Central memory CD8-positive, alpha-beta T cell (primary cell): ENCODE data around the gene DCAF8.

Source experiments
- ATAC-seq: fragments of 150-1000 bp; cut with Tn5 transposase; replicated peaks from 2 replicates; pipeline ENCODE4 v1.10.0; 2022; ENCODE audit warnings: mild to moderate bottlenecking, moderate FRiP score, moderate number of reproducible peaks; ENCODE audit not compliant: poor library complexity, severe bottlenecking; ENCODE audit errors: extremely low read depth
- DNase-seq, 2 donors: peaks; one replicate each; pipeline ENCODE4 v3.0.0; 2021; ENCODE audit warnings: low spot score in 2 of 2
- H3K27ac Mint-ChIP-seq: one replicate; pipeline ENCODE4 v1.8.0; 2022; ENCODE audit warnings: low read depth, mild to moderate bottlenecking, moderate library complexity, mixed read lengths
- H3K27me3 Mint-ChIP-seq: one replicate; pipeline ENCODE4 v1.8.0; 2022; ENCODE audit warnings: mixed read lengths
- H3K36me3 Mint-ChIP-seq: one replicate; pipeline ENCODE4 v1.8.0; 2022; ENCODE audit warnings: mild to moderate bottlenecking, moderate library complexity, mixed read lengths; ENCODE audit not compliant: insufficient read depth
- H3K4me1 Mint-ChIP-seq: one replicate; pipeline ENCODE4 v1.8.0; 2022; ENCODE audit warnings: mixed read lengths
- H3K4me3 Mint-ChIP-seq: one replicate; pipeline ENCODE4 v1.8.0; 2022; ENCODE audit warnings: mild to moderate bottlenecking, moderate library complexity, mixed read lengths
- H3K9me3 Mint-ChIP-seq: one replicate; pipeline ENCODE4 v1.8.0; 2022; ENCODE audit warnings: mixed read lengths

DCAF8 gene

DNA sequence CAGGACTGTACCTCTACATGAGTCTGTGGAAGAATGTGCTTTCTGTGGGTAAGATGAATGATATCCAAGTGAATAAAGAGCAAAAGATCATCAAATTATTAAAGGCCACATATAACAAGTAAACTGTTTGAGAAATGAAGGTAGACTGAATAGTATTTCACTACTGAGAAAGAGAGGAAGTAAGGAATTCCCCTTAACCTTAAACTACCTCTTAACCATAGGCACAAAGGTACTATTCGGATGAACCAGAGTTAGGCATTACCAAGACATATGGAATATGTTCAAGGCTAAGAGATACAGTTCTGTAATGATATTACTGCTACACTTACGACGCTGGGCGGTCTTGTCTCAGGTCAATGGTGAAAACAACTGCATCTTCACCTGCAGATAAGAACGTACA, 25.5 kb downstream of the DCAF8 start:
- Mint-ChIP-seq H3K4me3 (no peak overlapping the region), H3K27ac (no peak overlapping the region), H3K36me3 (peaks cover 48% of the 10 kb centered on the region), H3K9me3 (no peaks in the 10 kb centered on the region), H3K4me1 (peaks cover 21% of the 10 kb centered on the region), H3K27me3 (no peaks in the 10 kb centered on the region)
- DNase-seq (no peak), ATAC-seq (no peak)

- Mint-ChIP-seq H3K9me3 (no peaks in the 10 kb centered on the region), H3K4me1 (peaks cover 6% of the 10 kb centered on the region), H3K36me3 (peaks cover 65% of the 10 kb centered on the region), H3K27ac (peak overlapping the region; percentile 39), H3K27me3 (no peaks in the 10 kb centered on the region), H3K4me3 (no peak overlapping the region)
- no peak for DNase-seq
- peak; percentile 24 for ATAC-seq
Observed at GRCh38 chr1:160232911-160233310, 29.4 kb downstream of the DCAF8 start.

DNA sequence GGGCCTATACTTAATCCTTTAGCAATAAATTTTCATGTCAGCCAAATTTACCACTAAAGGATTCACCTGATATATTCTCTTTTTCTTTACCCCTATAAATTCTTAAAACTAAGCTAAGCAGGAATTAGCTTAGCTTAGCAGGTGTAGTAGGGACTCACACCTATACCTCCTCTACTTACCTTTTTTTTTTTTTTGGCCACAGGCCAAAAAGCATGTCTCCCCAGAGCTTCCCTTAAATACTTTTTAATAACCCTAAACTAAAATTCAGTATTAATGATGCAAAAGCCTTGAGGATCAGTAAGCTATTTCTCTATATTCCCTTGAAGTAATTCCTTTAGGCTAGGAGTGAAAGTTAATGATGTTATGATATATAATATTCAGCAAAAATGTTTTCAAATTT, 33.9 kb downstream of the DCAF8 start:
- H3K9me3 Mint-ChIP-seq, result no peaks in the 10 kb centered on the region
- H3K27me3 Mint-ChIP-seq, result no peaks in the 10 kb centered on the region
- no peaks in the 10 kb centered on the region for H3K4me1 Mint-ChIP-seq
- ATAC-seq, result no peak
- no peak overlapping the region for H3K4me3 Mint-ChIP-seq
- DNase-seq, result no peak
- no peak overlapping the region for H3K27ac Mint-ChIP-seq
- peaks cover 49% of the 10 kb centered on the region for H3K36me3 Mint-ChIP-seq

- ATAC-seq (no peak), DNase-seq (no peak)
- Mint-ChIP-seq H3K4me3 (no peak overlapping the region), H3K9me3 (no peaks in the 10 kb centered on the region), H3K27ac (no peak overlapping the region), H3K36me3 (peaks cover 52% of the 10 kb centered on the region), H3K27me3 (no peaks in the 10 kb centered on the region), H3K4me1 (no peaks in the 10 kb centered on the region)
Observed at GRCh38 chr1:160227561-160227960, 34.8 kb downstream of the DCAF8 start.

DNA sequence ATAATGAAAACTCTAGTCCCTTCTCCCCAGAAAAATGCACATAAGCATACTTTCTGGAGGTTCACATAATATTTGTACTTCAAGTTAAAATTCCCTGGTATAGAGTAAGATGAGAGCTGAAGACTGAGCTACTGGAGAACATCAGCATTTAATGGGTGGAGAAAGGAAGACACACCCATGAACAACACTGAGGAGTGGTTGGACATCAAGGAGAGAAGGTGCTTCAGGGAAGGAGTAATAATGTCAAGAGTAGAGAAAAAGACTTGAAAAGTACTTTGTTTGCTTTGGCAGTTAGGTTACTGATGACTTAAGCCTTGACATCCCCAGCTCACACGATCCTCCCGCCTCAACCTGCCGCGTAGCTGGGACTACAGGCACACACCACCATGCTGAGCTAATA, 35.3 kb downstream of the DCAF8 start:
- no peak overlapping the region for H3K27ac Mint-ChIP-seq
- H3K36me3 Mint-ChIP-seq, result peaks cover 56% of the 10 kb centered on the region
- no peaks in the 10 kb centered on the region for H3K27me3 Mint-ChIP-seq
- H3K9me3 Mint-ChIP-seq, result no peaks in the 10 kb centered on the region
- H3K4me1 Mint-ChIP-seq, result no peaks in the 10 kb centered on the region
- ATAC-seq (no peak), DNase-seq (no peak)
- H3K4me3 Mint-ChIP-seq, result no peak overlapping the region

DNA sequence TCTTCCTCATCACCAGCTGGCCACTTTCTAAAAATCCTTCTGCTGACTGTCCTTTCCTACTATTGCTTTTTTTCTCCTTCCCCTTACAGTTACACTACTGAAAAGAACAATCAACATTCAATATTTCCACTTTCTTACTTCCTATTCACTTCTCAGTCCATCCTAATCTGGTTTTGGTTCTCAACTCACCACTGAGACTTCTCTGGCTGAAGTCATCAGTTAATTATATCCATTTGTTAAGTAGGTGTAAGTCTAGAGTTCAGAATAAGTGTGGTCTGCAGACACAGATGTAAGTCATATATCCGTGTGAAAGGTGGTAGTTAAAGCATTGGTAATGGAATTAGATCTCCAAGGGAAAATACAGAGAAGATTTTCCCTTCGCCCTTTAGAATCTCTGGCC, 35.7 kb downstream of the DCAF8 start:
- no peak for ATAC-seq

DNA sequence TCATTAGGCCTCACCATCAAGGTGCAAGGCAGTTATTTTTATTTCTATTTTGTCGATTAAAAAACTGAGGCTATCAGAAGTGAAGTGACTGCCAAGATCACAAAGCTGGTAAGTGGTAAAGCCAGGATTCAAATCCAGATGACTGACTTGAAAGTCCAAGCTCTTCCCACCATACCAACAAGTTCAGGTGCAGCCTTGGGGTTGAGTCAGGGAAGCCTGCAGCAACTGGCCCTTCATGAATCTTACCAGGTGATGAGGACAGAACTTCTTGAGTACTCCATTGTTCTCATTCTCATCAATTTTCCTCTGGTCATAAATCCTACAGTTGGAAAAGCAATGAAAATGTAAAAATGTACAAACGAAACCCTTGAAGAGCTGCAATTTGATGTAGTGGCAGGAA, 37.0 kb downstream of the DCAF8 start:
- no peaks in the 10 kb centered on the region for H3K9me3 Mint-ChIP-seq
- H3K36me3 Mint-ChIP-seq, result peaks cover 49% of the 10 kb centered on the region
- H3K27me3 Mint-ChIP-seq, result no peaks in the 10 kb centered on the region
- H3K4me3 Mint-ChIP-seq, result no peak overlapping the region
- peak overlapping the region; percentile 7 for H3K27ac Mint-ChIP-seq
- DNase-seq (no peak), ATAC-seq (no peak)
- H3K4me1 Mint-ChIP-seq, result no peaks in the 10 kb centered on the region

More for the DNA sequence above, 35.7 kb downstream of the DCAF8 start:
- no peaks in the 10 kb centered on the region for H3K9me3 Mint-ChIP-seq
- H3K27me3 Mint-ChIP-seq, result no peaks in the 10 kb centered on the region
- H3K4me1 Mint-ChIP-seq, result no peaks in the 10 kb centered on the region
- H3K4me3 Mint-ChIP-seq, result no peak overlapping the region
- no peak overlapping the region for H3K27ac Mint-ChIP-seq
- DNase-seq, result no peak
- peaks cover 55% of the 10 kb centered on the region for H3K36me3 Mint-ChIP-seq

DNA sequence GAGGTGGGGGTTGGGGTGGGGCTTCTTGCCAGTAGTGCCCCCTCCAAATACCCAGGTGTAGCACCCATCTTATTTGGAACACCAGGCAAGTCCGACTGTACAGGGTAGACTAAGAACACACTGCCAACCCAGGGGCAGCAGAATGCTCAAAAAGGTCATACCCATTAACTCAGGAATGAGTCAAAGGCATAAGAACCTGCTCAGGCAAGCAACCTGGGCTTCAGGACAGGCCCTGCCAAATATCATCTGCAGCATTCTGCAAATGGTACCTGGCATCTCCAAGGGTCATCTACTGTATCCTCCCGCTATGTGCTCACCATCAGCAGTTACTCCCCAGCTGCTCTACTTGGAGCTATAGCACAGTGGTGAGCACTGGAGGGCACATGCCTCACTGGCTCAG, 37.7 kb downstream of the DCAF8 start:
- H3K4me3 Mint-ChIP-seq, result no peak overlapping the region
- no peaks in the 10 kb centered on the region for H3K9me3 Mint-ChIP-seq
- no peak overlapping the region for H3K27ac Mint-ChIP-seq
- no peaks in the 10 kb centered on the region for H3K4me1 Mint-ChIP-seq
- DNase-seq (no peak), ATAC-seq (no peak)
- H3K36me3 Mint-ChIP-seq, result peaks cover 48% of the 10 kb centered on the region
- H3K27me3 Mint-ChIP-seq, result no peaks in the 10 kb centered on the region

DNA sequence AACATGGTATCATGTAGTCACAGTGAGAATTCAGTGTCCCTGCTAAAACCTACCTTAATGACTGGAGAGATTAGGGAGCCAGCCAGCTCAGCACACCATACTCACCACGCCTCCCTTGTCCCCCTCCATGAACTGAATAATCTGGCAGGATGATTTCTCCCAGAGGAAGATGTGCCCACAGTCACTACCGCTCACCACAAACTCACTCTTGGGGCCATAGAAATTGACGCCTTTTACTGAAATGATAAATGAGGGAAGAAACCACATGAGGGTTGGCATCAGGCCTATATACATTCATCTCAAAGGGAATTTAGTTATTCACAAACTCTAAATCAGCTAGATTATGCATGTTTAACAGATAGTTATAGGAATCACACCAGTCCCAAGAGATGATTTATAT, 39.8 kb downstream of the DCAF8 start:
- Mint-ChIP-seq H3K9me3 (no peaks in the 10 kb centered on the region), H3K27ac (no peak overlapping the region), H3K27me3 (no peaks in the 10 kb centered on the region), H3K36me3 (peaks cover 38% of the 10 kb centered on the region), H3K4me1 (no peaks in the 10 kb centered on the region), H3K4me3 (no peak overlapping the region)
- DNase-seq (no peak), ATAC-seq (no peak)

DNA sequence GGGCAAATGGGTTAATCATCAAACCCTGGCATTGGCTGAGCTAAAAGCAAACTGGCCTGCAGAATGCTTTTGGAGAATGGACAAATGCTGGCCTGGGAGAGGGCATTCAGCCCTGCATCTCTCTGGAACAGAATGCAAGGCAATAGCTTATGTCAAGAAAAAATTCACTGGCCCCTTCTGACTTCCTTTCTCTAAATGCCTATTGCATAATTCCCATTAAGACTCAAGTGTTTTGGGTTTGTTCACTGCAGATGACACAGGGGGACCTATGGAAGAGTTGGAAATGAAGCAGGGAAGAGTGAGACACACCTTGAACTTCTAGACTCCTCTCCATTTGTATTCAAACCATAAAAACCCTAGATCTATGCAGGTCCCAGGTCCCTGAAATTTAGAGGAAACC, 41.3 kb downstream of the DCAF8 start:
- no peak for ATAC-seq
- no peaks in the 10 kb centered on the region for H3K9me3 Mint-ChIP-seq
- no peak overlapping the region for H3K4me3 Mint-ChIP-seq
- H3K27ac Mint-ChIP-seq, result peak overlapping the region; percentile 79
- H3K4me1 Mint-ChIP-seq, result no peaks in the 10 kb centered on the region
- no peaks in the 10 kb centered on the region for H3K27me3 Mint-ChIP-seq
- no peak for DNase-seq
- H3K36me3 Mint-ChIP-seq, result peaks cover 43% of the 10 kb centered on the region

DNA sequence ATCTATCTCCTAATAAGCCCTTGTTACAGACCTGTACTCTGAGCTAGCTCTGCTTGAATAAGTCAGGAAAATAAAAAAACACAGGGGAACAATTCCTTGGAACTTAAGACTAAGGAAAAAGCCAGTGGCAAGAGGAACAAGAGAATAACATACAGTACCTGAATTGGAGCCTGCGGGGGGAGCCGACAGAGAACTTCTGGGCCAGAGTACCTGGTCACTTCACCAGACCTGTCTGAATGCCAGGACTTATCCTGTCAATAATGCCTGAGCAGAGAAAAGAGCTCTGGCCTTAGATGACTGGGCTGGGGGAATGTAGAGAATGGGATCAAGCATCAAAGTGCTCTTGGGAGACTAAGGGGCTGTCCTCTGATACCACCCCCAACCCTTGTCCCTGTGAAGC, 42.0 kb downstream of the DCAF8 start:
- no peaks in the 10 kb centered on the region for H3K4me1 Mint-ChIP-seq
- H3K9me3 Mint-ChIP-seq, result no peaks in the 10 kb centered on the region
- H3K27ac Mint-ChIP-seq, result peak overlapping the region; percentile 79
- ATAC-seq, result no peak
- H3K36me3 Mint-ChIP-seq, result peaks cover 45% of the 10 kb centered on the region
- no peak for DNase-seq
- H3K4me3 Mint-ChIP-seq, result no peak overlapping the region
- no peaks in the 10 kb centered on the region for H3K27me3 Mint-ChIP-seq

DNA sequence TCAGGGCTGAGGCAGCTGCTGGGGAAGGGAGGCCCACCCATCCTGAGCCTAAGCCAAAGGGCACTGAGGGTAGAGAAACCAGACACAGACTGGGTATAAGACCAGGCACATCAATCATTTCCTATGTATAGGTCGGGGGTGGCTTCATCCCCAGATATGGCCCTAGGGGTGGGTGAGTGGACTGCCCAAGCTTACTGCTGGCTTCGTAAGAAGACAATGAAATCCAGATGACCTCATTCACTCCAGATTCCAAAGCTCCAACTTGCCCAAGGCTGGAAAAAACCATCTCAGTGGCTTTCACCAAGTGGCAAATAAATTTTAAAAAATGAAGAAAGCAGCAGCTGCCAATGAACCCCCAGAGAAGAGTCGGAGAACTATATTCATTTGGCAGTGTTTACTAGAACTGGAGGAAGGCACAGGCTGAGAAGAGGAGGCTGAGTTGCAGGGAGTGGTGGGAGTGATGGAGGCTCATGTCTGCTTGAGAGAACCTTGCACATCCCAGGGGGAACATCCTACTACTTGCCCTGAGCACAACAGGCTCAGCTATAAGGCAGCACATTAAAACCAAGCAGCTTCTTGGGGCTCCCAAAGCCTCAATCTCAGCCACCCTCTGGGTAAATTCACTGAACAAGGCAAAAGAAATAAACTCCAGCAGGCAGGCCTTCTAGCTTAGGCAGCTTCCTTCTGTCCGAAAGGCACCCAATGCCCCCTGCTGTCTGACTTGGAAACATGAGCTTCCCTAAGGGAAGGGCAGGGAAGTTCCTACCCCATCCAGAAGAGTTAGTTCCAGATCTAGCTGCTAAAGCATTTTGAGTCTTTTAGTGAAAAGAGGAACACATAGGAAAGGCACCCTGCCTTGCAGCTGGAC, 43.1 kb downstream of the DCAF8 start:
- H3K27ac Mint-ChIP-seq, result peak overlapping the region; percentile 79
- no peaks in the 10 kb centered on the region for H3K4me1 Mint-ChIP-seq
- no peaks in the 10 kb centered on the region for H3K27me3 Mint-ChIP-seq
- DNase-seq (no peak), ATAC-seq (no peak)
- peaks cover 43% of the 10 kb centered on the region for H3K36me3 Mint-ChIP-seq
- no peaks in the 10 kb centered on the region for H3K9me3 Mint-ChIP-seq
- H3K4me3 Mint-ChIP-seq, result no peak overlapping the region

DNA sequence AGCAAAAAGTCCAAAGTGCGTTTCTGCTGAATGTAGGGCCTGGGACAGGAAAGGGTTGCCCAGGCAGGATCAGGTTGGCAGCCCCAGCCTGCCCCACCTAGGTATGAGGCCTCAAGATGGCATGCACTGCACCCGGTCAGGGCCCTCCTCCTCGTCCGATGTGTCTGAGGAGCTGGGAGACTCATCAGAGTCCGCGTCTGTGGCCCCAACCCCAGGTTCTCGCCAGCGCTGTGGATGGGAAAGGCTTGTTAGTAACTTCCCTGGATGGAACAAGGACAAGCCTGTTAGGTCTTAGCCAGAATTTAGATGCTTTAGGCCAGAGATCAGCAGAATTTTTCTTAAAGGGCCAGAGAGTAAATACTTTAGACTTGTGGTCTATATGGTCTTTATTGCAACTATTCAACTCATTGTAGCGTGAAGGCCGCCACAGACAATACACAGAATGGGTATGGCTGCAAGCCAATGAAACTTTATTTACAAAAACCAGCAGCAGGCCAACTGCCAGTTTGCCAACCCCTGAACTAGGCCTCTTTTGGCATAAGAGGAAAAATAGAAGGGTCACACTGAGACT, 44.8 kb downstream of the DCAF8 start:
- ATAC-seq, result no peak
- no peaks in the 10 kb centered on the region for H3K9me3 Mint-ChIP-seq
- no peak overlapping the region for H3K27ac Mint-ChIP-seq
- H3K27me3 Mint-ChIP-seq, result no peaks in the 10 kb centered on the region
- DNase-seq, result no peak
- H3K4me1 Mint-ChIP-seq, result no peaks in the 10 kb centered on the region
- H3K36me3 Mint-ChIP-seq, result peaks cover 36% of the 10 kb centered on the region
- H3K4me3 Mint-ChIP-seq, result no peak overlapping the region
